22Rv1 (cell line): ENCODE measurements around the gene CD9.

Source experiments
- H3K27ac ChIP-seq: fragments of 450-650 bp; 2 replicates; pipeline ENCODE4 v1.5.1; 2017
- ZFX ChIP-seq: fragments of 450-650 bp; IDR thresholded peaks from 2 replicates; pipeline ENCODE4 v1.6.1; 2017; ENCODE audit warnings: antibody characterized with exemption, borderline replicate concordance
- TF ChIP-seq, protein P1 (sequence below): fragments of 450-650 bp; IDR thresholded peaks from 2 replicates; pipeline ENCODE4 v1.5.1; 2017; ENCODE audit warnings: mild to moderate bottlenecking

Gene CD9

DNA sequence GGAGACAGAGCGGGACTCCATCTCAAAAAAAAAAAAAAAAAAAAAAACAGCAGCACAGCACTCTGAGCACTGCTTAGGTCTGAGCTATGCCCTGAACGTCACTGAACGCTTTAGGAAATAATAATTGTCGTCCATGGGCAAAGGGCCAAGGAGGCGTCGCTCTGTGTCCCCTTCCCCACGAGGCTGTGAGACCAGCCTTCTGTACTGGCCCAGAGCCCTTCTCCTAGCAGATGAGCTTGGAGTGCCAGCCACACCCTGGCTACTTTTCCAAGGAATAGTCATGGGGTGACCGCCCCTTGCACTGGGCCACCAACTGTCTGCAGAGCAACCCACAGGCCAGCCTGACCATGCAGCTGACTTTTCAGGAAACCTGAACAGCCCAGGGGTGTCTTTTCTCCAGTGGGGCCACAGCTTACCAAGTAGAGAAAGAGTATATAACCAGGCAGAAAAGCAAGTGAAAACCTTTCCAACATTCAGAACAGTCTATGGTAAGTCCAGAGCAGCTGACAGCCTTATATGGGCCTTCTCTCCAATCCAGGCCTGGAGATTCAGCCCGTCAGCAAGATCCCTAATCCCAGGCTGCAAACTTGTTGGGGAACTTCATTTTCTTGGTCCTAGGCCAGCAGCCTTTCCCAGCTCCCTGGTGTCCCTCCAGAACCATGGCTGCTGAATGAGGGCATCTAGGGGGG lies 28.5 kb downstream of the CD9 start:
- TF ChIP-seq, protein P1, sequence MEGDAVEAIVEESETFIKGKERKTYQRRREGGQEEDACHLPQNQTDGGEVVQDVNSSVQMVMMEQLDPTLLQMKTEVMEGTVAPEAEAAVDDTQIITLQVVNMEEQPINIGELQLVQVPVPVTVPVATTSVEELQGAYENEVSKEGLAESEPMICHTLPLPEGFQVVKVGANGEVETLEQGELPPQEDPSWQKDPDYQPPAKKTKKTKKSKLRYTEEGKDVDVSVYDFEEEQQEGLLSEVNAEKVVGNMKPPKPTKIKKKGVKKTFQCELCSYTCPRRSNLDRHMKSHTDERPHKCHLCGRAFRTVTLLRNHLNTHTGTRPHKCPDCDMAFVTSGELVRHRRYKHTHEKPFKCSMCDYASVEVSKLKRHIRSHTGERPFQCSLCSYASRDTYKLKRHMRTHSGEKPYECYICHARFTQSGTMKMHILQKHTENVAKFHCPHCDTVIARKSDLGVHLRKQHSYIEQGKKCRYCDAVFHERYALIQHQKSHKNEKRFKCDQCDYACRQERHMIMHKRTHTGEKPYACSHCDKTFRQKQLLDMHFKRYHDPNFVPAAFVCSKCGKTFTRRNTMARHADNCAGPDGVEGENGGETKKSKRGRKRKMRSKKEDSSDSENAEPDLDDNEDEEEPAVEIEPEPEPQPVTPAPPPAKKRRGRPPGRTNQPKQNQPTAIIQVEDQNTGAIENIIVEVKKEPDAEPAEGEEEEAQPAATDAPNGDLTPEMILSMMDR: no peak
- TF ChIP-seq ZFX: no peak
- peak overlapping the region; percentile 99 for H3K27ac ChIP-seq

DNA sequence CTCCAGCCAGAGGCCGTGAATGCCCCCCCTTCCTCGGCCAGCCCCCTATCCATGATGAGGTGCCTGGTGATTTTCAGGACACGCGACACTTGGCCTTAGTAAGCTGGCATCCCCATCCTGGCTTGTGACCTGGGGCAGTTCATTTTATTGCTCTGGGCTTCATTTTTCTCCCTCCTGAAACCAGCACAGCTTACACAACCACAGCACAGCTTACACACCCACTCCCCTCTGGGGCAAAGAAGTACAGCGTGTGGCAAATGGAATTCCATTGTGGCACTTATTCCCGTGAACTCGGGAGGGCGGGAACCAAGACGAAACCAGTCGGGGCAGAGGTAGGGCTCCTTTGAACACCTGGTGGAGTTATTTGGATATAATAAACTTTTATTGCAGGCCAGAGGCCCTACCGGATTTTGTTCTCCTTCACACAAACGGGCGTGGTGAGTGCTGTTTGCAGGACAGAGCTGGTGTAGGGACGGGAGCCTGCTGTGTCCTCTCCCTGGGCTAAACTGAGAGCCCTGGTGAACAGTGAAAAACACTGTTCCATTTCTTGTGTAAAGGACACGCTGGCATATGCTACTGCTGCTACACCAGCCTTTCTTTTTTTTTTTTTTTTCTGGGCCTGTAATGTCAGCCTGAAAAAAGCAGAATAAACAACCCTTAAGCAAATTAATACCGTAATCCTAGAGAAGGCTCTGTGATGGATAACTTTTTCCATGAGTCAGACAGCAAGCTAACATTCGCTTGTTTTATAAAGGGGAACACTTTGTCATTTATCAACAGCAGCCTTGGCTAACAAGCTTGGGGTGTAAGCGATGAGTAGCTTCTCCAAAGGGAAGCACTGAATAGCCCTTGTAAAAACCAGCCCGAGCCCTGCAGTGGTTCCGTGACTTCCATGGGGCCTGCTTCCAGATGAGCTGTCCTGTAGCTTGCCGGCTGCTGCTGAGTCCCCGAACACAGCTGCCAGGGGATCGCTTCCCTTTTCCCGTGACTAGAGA lies 29.3 kb downstream of the CD9 start:
- H3K27ac ChIP-seq: peak overlapping the region; percentile 99

DNA sequence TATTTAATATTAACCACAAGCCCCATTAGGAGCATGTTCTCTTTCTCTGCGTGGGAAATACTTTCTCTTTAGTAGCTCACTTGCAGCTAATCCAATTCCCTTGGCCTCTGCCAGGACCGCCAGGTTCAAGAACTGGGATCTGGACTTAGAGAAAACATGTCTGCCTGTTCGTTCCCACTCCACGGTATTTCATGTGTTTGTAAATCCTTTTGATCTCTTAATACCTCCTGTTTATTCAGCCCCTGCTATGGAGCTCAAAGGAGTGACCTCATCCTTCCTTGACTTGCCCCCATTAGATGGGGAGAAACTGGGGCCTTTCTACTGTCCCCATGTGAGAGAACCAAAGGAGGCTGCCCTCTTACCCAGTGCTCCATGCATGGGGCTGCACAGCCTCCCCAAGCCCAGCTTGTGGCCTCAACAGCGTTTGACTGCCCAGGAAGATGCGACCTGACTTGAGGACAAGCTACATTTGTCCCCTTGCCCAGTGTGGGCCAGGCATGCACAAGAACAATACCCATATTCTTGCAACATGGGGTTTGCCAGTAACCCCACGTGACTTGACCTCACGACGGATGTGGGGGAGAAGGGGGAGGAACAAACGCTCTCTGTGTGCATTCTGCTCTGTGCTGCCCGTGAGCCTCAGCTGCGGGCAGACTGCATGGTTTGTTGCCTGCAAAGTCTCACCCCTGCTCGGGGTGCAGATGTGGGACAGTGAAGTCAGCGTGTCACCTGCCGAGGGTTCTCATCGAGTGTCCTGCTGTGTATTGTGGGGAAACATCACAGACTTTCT lies 30.3 kb downstream of the CD9 start:
- TF ChIP-seq, protein P1: no peak
- H3K27ac ChIP-seq: peak overlapping the region; percentile 99

More for the DNA sequence above, 29.3 kb downstream of the CD9 start:
- TF ChIP-seq, protein P1: no peak
- TF ChIP-seq ZFX: no peak

DNA sequence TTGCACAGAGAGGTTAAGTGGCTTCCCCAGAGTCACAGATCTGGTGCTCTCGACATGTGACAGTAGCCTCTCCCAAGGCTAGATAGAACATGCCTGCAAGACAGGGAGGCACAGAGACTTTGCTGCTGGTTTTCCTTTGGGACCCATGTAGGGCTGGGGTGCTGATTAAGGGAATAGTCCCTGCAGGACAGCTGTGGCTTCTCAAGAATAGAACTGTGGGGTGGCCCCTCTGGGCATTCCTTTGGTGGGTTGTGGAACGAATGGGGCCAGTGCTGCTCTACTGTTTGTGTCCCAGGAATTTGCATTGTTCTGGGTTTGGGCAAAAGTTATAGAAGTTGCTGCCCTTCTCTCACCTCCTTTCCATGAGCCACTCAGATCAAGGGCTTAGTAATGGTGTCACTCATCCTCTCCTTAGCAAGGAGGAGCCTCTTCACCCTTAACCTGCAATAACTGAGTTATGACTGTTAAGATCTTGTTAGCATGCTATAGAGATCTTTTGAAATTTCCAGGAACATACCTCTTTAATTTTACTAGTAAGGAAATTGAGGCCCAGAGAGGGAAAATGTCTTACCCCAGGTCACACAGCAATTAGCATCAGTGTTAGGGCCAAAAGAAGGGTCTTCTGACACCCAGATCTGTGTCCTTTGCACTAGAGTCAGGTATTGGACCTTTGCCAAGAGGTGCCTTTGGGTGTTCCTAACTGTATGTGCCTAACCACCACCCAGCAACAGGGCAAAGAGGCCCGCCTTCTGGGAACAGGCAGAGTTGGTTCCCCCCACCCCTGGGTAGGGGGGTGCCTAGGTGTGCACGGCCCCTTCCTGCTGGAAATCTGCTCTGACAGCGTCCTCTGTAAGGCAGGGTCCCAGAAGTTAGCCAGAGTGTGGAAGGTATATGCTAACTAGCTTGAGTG lies 31.4 kb downstream of the CD9 start:
- TF ChIP-seq, protein P1: no peak
- no peak for TF ChIP-seq ZFX
- peak overlapping the region; percentile 99 for H3K27ac ChIP-seq

DNA sequence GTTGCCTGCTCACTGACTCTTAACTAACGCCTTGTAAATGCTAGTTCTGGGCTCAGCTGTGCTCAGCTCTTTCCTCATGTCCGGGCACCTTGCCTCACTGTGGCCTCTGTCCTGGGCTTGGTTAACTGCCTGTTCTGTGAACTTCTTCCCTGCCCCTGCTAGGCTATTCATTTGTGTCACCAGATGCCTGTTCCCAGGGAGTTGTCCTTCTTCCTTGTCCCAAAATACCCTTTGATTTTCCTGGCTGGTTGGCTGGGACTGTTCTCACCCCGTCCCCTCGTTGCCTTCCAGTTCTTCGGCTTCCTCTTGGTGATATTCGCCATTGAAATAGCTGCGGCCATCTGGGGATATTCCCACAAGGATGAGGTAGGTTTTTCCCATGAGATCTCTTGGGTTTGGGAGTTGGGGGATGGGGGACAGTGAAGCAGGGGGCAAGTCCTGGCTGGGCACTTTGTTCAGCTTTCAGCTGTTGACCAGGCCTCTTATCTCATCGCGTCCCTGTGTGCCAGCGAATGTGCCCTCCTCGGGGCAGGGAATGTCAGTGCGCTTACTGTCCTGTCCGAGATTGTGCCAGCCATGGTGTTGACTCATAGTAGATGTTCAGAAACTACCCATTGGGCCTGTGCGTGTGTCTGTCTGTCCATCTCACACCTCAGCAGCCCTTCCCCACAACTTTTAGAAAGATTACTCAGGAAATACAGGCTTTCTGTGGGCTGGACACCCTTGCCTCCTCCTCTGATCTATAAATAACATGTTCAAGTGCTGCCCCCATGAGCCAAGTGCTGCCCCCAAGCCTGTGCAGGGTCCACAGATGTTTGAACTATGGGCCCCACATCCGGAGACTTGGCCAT lies 33.1 kb downstream of the CD9 start:
- TF ChIP-seq, protein P1: no peak
- TF ChIP-seq ZFX: no peak
- peak overlapping the region; percentile 99 for H3K27ac ChIP-seq

DNA sequence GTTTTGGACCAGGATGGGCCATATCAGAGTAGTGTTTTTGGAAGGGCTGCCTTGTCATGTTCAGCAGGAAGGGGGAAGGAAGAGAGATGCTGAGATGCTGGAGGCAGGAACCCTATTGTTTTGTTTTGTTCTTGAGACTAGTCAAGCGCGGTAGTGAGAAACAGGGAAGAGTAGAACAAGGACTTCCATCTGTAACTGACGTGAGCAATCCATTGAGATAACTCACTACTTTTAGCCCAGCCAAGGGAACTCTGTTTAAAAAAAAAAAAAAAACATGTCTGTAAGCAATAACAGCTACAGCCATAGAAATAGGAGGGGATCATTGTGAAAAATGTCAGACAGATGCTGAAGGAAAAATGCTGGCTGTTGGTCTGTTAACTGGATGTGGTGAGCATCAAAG lies 34.0 kb downstream of the CD9 start:
- H3K27ac ChIP-seq: peak overlapping the region; percentile 99
- no peak for TF ChIP-seq ZFX
- TF ChIP-seq, protein P1: no peak
